GM18520 (cell line): ENCODE measurements around the gene IZUMO2.
"Not testable (repeated sequence)": the region's sequence is repeated elsewhere in the genome, so short reads cannot be mapped to it uniquely, and the experiment has no call there.

Experiments used
- ATAC-seq: cut with Tn5 transposase; IDR thresholded peaks from one replicate; pipeline ENCODE4 v1.9.1; 2021; ENCODE audit not compliant: unreplicated experiment

IZUMO2 gene

DNA sequence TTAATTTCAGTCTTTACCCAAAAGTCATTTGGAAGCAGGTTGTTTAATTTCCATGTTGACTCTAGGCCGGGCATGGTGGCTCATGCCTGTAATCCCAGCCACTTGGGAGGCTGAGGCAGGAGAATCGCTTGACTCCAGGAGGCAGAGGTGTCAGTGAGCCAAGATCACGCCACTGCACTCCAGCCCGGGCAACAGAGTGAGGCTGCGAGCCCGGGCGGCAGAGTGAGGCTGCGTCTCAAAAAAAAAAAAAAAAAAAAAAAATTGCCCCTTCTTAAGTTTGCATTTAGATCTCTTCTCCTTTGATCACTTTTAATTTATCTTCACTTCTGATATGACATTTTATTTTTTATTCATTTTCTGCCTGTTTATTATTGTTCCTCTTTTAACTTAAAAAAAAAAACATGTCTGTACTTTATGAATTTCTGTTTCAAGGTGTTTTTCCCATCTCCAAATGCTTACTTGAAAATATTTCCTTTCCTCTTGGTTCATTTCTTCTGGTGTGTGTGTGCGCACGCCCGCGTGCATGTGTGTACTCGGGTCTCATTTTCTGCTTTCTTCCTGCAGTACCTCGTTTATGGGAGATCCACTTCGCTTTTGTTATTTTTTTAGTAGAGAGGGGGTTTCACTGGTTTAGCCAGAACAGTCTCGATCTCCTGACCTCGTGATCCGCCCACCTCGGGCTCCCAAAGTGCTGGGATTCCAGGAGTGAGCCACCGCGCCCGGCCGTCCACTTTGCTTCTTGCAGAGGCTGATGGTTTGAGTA lies 26.3 kb downstream of the IZUMO2 start:
- not testable (repeated sequence) for ATAC-seq

DNA sequence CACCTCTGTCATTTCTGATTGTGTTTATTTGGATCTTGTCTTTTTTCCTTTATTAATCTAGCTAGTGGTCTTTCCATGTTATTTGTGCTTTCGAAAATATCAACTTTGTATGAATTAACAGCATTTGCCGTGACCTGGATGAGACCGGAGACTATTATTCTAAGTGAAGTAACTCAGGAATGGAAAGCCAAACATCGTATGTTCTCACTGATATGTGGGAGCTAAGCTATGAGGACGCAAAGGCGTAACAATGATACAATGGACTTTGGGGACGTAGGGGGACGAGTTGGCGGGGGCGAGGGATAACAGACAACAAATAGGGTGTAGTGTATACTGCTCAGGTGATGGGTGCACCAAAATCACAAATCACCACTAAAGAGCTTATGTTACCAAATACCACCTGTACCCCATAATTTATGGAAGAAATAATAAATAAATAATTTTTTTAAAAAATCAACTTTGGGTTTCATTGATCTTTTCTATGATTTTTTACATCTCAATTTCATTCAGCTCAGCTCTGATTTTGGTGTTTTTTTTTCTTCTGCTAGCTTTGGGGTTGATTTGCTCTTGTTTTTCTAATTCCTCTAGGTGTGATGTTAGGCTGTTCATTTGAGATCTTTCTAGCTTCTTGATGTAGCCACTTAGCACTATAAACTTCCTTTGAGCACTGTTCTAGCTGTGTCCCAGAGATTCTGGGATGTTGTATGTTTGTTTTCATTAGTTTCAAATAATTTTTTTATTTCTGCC lies 27.1 kb downstream of the IZUMO2 start:
- ATAC-seq = not testable (repeated sequence)

DNA sequence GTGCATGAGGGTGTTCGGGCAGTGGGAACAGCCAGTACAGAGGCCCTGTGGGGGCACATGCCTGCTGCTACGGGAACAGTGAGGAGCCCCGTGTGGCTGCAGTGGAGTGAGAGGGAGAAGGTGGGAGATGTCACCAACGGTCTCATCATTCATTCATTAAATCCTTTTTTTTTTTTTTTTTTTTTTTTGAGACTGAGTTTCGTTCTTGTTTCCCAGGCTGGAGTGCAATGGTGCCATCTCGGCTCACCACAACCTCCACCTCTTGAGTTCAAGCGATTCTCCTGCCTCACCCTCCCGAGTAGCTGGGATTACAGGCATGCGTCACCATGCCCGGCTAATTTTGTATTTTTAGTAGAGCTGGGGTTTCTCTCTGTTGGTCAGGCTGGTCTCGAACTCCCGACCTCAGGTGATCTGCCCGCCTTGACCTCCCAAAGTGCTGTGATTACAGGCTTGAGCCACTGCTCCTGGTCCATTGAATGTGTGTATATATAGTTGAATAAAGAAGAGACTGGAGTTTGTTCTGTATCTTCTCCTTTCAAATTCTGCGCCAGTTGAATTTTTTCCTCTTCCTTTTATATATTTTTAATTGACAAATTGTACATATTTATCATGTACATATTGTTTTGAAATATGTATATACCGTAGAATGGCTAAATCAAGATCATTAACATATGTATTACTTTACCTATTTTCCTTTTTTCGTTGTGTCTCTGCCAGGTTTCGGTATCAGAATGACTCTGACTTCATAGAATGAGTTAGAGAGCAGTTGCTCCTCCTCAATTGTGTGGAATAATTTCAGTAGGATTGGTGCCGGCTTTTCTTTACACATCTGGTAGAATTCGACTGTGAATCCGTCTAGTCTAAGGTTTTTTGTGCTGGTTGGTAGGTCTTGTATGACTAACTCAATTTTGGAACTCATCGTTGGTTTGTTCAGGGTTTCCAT lies 28.0 kb downstream of the IZUMO2 start:
- not testable (repeated sequence) for ATAC-seq

DNA sequence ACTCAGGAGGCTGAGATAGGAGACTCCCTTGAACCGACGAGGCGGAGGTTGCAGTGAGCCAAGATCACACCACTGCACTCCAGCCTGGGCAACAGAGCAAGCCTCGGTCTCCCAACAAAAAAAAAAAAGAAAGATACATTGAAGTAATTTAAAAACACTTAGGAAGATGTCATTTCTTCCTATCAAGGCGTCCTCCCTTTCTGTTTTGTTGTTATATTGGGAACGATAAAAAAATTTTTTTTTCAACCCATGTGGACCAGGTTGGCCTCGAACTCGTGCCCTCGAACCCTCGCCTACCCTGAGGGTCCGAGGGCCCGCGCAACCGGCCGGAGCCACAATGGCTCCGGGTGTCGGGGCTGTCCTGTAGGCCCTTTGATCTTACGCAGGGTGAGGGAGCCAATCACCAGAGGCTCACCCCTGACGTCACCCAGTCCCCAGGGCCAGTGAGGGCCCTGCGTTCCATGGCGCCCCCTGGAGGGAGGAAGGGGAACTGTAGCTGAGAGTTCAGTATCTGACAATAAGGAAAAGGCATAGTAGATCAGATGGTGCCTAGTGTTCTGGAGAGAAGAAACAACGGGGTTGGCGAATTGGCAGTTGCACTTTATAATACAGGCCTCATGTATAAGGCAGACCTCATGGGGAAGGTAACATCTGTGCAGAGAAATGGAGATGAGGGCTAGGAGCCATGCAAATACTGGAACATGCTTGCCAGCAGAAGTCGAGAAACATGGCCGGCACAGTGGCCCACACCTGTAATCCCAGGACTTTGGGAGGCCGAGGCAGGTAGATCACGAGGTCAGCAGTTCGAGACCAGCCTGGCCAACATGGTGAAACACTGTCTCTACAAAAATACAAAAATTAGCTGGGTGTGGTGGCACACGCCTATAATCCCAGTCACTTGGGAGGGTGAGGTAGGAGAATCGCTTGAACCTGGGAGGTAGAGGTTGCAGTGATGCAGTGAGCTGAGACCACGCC lies 29.3 kb downstream of the IZUMO2 start:
- ATAC-seq = not testable (repeated sequence)

DNA sequence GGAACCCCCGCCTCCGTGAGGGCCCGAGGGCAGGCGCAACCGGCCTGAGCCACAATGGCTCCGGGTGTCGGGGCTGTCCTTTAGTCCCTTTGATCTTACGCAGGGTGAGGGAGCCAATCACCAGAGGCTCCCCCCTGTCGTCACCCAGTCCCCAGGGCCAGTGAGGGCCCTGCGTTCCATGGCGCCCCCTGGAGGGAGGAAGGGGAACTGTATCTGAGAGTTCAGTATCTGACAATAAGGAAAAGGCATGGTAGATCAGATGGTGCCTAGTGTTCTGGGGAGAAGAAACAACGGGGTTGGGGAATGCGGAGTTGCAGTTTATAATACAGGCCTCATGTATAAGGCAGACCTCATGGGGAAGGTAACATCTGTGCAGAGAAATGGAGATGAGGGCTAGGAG lies 59.1 kb downstream of the IZUMO2 start:
- not testable (repeated sequence) for ATAC-seq

DNA sequence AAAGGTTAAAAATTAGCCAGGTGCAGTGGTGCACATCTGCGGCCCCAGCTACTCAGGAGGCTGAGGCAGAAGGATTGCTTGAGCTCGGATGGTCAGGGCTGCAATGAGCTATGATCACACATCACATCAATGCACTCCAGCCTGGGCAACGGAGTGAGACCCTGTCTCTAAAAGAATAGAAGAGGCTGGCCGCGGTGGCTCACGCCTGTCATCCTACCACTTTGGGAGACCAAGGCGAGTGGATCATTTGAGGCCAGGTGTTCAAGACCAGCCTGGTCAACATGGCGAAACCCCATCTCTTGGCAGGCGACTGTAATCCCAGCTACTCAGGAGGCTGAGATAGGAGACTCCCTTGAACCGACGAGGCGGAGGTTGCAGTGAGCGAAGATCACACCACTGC lies 59.7 kb downstream of the IZUMO2 start:
- ATAC-seq = not testable (repeated sequence)
